ENCODE data around the gene LRRC41. TPM values are rescaled to one million over a fixed set of nuclear protein-coding genes. Genes with fewer than 3 reads are reported as not detected.

The LRRC41 gene
- total and polyA plus RNA-seq, 2 of the 13 experiments (the other 11 are each of a cell fraction or from before 2014, with no cell fraction given), result 48.1 to 53.6 TPM

- TF ChIP-seq FIP1L1 (IDR thresholded peaks at IDR 0.05; ENCODE audit: borderline replicate concordance, insufficient read depth, low read depth, low read length) (0 out of 2 replicates have a peak, but pooled peaks have one; percentile 70), HNF1B (CRISPR knock-in tag; IDR thresholded peaks at IDR 0.05) (peak; percentile 72; the same call in 1 of the 2 replicates), AHR (CRISPR knock-in tag; IDR thresholded peaks at IDR 0.05) (no peak), NFE2L1 (CRISPR knock-in tag; IDR thresholded peaks at IDR 0.05; ENCODE audit: borderline replicate concordance) (no peak), KDM2A (CRISPR knock-in tag; IDR thresholded peaks at IDR 0.05; ENCODE audit: borderline replicate concordance, low read depth) (peak; percentile 95), HOXD1 (CRISPR knock-in tag; IDR thresholded peaks at IDR 0.05) (no peak), ZNF672 (CRISPR knock-in tag; IDR thresholded peaks at IDR 0.05) (no peak), ZNF572 (CRISPR knock-in tag; IDR thresholded peaks at IDR 0.05) (no peak), PAXIP1 (CRISPR knock-in tag; conservative IDR thresholded peaks at IDR 0.05) (peak; percentile 20; the same call in 1 of the 2 replicates), ZZZ3 (CRISPR knock-in tag; IDR thresholded peaks at IDR 0.05; ENCODE audit: borderline replicate concordance) (no peak), ZNF225 (CRISPR knock-in tag; IDR thresholded peaks at IDR 0.05) (peak; percentile 37; the same call in 1 of the 2 replicates), PRDM4 (CRISPR knock-in tag; IDR thresholded peaks at IDR 0.05; ENCODE audit: borderline replicate concordance) (no peak)
- TF ChIP-seq, protein P1, sequence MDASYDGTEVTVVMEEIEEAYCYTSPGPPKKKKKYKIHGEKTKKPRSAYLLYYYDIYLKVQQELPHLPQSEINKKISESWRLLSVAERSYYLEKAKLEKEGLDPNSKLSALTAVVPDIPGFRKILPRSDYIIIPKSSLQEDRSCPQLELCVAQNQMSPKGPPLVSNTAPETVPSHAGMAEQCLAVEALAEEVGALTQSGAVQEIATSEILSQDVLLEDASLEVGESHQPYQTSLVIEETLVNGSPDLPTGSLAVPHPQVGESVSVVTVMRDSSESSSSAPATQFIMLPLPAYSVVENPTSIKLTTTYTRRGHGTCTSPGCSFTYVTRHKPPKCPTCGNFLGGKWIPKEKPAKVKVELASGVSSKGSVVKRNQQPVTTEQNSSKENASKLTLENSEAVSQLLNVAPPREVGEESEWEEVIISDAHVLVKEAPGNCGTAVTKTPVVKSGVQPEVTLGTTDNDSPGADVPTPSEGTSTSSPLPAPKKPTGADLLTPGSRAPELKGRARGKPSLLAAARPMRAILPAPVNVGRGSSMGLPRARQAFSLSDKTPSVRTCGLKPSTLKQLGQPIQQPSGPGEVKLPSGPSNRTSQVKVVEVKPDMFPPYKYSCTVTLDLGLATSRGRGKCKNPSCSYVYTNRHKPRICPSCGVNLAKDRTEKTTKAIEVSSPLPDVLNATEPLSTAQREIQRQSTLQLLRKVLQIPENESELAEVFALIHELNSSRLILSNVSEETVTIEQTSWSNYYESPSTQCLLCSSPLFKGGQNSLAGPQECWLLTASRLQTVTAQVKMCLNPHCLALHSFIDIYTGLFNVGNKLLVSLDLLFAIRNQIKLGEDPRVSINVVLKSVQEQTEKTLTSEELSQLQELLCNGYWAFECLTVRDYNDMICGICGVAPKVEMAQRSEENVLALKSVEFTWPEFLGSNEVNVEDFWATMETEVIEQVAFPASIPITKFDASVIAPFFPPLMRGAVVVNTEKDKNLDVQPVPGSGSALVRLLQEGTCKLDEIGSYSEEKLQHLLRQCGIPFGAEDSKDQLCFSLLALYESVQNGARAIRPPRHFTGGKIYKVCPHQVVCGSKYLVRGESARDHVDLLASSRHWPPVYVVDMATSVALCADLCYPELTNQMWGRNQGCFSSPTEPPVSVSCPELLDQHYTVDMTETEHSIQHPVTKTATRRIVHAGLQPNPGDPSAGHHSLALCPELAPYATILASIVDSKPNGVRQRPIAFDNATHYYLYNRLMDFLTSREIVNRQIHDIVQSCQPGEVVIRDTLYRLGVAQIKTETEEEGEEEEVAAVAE (CRISPR knock-in tag; IDR thresholded peaks at IDR 0.05; ENCODE audit: borderline replicate concordance), result 0 out of 2 replicates have a peak, but pooled peaks have one; percentile 67
- TF ChIP-seq, protein P2, sequence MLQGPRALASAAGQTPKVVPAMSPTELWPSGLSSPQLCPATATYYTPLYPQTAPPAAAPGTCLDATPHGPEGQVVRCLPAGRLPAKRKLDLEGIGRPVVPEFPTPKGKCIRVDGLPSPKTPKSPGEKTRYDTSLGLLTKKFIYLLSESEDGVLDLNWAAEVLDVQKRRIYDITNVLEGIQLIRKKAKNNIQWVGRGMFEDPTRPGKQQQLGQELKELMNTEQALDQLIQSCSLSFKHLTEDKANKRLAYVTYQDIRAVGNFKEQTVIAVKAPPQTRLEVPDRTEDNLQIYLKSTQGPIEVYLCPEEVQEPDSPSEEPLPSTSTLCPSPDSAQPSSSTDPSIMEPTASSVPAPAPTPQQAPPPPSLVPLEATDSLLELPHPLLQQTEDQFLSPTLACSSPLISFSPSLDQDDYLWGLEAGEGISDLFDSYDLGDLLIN (CRISPR knock-in tag; IDR thresholded peaks at IDR 0.05; ENCODE audit: borderline replicate concordance), result no peak
Observed at GRCh38 chr1:46340404-46341221, 37.2 kb upstream of the LRRC41 start, which contains the start of gene NSUN4 (continued).
